Neural progenitor cell (in vitro differentiated cells): ENCODE results near the gene INO80.
A peak's percentile ranks its signal among the peaks of the same experiment; 100 is the strongest.

Experiments used
- CTCF ChIP-seq: fragments of 200-600 bp; sonication (generic); IDR thresholded peaks from 2 replicates; pipeline ENCODE4 v1.5.1; 2017; ENCODE audit warnings: antibody characterized with exemption, mild to moderate bottlenecking
- EZH2 ChIP-seq: fragments of 200-600 bp; sonication (generic); IDR thresholded peaks from 2 replicates; pipeline ENCODE4 v1.6.1; 2017; ENCODE audit warnings: antibody characterized with exemption, mild to moderate bottlenecking, moderate library complexity
- EZH2phosphoT487 ChIP-seq: fragments of 200-600 bp; sonication (generic); IDR thresholded peaks from 2 replicates; pipeline ENCODE4 v1.6.1; 2017; ENCODE audit warnings: antibody characterized with exemption

DNA sequence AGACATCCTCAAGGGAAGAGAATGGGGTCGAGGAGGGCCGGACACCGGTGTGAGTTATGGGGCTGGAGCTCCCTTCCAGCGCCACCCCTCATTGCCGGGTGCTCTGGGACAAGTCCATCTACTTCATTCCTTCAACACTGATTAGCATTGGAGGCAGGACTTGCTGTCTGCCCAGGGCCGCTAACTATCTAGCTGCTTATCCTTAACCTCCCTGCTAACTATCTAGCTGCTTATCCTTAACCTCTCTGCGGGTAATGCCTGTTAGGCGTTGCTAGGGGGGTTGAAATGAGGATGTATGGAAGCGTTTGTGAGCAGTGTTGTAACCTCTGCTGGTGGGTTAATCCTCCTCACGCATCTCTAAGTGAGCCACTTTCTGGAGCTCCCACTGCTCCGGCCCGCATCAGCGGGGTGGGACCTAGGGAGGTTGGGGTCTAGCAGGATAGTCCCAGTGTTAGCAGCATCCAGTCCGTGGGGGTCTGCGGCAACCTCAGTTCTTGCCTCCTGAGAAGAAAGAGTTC, 173.7 kb downstream of the INO80 start:
- TF ChIP-seq CTCF (no peak), EZH2 (peak; percentile 39), EZH2phosphoT487 (no peak)
